Neural cell (in vitro differentiated cells): ENCODE measurements around the gene GRIA3.

ENCODE experiments used
- CTCF ChIP-seq: fragments of 450-650 bp; IDR thresholded peaks from 2 replicates; pipeline ENCODE4 v1.5.1; 2014; ENCODE audit warnings: antibody characterized with exemption, mild to moderate bottlenecking, moderate library complexity; ENCODE audit not compliant: poor library complexity, severe bottlenecking
- POLR2AphosphoS5 ChIP-seq: IDR thresholded peaks from 2 replicates; pipeline ENCODE4 v1.6.1; 2012

DNA sequence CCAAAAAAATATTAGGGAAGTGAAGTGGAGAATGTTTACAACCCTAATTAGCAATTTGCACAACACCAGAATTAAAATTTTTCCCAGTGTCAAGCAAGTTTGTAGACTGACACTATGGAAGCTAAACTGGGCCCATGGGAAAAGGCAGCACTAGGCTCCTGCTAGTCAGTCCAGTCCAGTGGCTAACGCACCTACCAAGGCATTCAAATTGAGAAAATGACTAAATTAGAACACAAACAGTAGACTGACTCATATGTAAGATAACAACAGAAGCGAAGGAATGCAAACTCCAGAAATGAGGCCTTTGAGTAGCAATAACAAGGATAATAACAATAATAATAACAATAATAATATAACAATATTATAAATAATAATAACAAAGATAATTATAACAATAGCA is 90.7 kb downstream of the GRIA3 start:
- TF ChIP-seq CTCF, result no peak
- no peak for TF ChIP-seq POLR2AphosphoS5
